ENCODE results near the gene GSK3B. TPM values are rescaled to one million over a fixed set of nuclear protein-coding genes. Genes with fewer than 3 reads are reported as not detected.

The GSK3B gene
- total RNA-seq, 4 donors from 2014 or later = 29.4 to 39.8 (median 32.5) TPM

DNA sequence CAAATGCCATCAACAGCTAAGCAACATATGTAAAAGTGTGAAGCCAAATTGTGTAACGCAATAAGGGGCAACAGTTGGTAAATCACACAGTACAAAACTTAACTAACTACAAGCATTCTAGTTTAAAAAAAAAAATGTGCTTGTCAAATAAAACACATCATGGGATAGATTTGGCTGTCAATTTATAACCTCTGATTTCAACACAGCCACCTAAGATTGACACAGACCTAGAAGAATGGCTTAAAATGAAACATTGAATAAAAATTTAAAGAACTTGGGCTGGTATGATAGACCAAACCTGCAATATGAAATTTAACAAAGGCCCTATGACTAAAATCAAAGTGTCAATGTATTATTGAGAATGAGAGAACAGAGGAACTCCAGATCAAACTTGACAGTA lies 164.0 kb downstream of the GSK3B start:
- TF ChIP-seq, protein P1, sequence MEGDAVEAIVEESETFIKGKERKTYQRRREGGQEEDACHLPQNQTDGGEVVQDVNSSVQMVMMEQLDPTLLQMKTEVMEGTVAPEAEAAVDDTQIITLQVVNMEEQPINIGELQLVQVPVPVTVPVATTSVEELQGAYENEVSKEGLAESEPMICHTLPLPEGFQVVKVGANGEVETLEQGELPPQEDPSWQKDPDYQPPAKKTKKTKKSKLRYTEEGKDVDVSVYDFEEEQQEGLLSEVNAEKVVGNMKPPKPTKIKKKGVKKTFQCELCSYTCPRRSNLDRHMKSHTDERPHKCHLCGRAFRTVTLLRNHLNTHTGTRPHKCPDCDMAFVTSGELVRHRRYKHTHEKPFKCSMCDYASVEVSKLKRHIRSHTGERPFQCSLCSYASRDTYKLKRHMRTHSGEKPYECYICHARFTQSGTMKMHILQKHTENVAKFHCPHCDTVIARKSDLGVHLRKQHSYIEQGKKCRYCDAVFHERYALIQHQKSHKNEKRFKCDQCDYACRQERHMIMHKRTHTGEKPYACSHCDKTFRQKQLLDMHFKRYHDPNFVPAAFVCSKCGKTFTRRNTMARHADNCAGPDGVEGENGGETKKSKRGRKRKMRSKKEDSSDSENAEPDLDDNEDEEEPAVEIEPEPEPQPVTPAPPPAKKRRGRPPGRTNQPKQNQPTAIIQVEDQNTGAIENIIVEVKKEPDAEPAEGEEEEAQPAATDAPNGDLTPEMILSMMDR (IDR thresholded peaks at IDR 0.05; ENCODE audit: low read depth) = no peak

DNA sequence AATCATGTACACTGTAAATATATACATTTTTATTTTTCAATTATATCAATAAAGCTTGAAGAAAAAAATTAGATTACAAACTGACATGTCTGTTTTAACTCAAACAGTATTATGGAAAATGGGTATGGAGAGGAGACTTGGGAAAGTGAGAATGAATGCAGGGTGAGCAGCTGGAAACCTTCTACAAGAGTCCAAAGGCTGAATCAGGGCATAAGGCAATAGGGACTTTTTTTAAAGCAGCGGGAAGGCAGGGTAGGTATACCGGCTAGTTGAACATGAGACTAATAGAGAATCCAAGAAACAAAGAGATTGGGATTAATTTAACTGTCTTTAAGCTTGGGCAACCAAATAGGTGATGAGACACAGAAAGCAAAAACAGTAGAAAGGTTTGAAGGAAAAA lies 167.1 kb downstream of the GSK3B start:
- TF ChIP-seq, protein P1 (IDR thresholded peaks at IDR 0.05; ENCODE audit: low read depth) = no peak

GRCh38 chr3:119924111-119925094 lies 169.8 kb downstream of the GSK3B start:
- TF ChIP-seq, protein P1 (IDR thresholded peaks at IDR 0.05; ENCODE audit: low read depth) = no peak

- TF ChIP-seq, protein P1 (IDR thresholded peaks at IDR 0.05; ENCODE audit: low read depth) = no peak
Measured at GRCh38 chr3:119918992-119919933, 175.0 kb downstream of the GSK3B start.

GRCh38 chr3:119913021-119913420 lies 181.2 kb downstream of the GSK3B start:
- TF ChIP-seq, protein P1 (IDR thresholded peaks at IDR 0.05; ENCODE audit: low read depth) = no peak

- TF ChIP-seq, protein P1 (IDR thresholded peaks at IDR 0.05; ENCODE audit: low read depth) = no peak
Measured at GRCh38 chr3:119912220-119912619, 182.0 kb downstream of the GSK3B start.

Measured in subcutaneous adipose tissue (tissue), 4 donors.